Hepatocyte (in vitro differentiated cells): ENCODE results near the gene CDK14.

ENCODE experiments used
- CTCF ChIP-seq: fragments of 200-600 bp; sonication (generic); IDR thresholded peaks from 2 replicates; pipeline ENCODE4 v1.5.1; 2016; ENCODE audit warnings: antibody characterized with exemption, mild to moderate bottlenecking; ENCODE audit not compliant: poor library complexity
- EZH2 ChIP-seq: fragments of 200-600 bp; sonication (generic); IDR thresholded peaks from 2 replicates; pipeline ENCODE4 v1.6.1; 2016; ENCODE audit warnings: antibody characterized with exemption, mild to moderate bottlenecking, borderline replicate concordance

DNA sequence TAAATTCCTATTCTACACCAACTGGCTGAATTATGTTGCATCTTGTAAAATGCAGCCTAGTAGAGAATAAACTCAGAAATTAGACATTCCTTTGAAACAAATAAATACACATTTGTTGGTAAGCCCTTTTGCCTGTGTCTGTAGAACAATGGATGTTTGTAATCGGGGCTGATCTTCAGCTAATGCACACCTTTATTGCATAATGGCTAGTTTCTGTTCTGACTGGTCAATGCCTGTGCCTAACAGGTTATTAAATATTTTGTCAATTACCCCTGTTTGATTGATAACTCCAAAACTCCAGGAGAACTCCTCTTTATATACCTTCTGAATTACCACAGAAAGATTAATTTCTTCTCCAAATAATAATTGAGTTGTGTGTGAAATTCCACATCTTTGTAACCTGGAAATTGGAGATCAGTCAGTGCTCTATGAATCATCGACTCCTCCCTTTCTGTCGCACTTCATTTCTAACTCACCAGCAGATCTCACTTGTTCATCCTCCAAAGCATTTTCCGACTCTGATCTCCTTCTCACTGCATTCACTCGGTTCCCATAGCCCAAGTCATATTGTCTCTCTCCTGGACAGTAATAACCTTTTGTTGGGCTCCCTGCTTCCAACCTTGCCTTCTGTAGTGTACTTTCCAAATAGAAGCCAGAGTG lies 472.1 kb downstream of the CDK14 start:
- TF ChIP-seq CTCF (no peak), EZH2 (no peak)
